ENCODE data around the gene SENP8.
"Not testable (repeated sequence)": the region's sequence is repeated elsewhere in the genome, so short reads cannot be mapped to it uniquely, and the experiment has no call there.

Gene SENP8

GRCh38 chr15:72118017-72118978, at the start of gene SENP8, which contains the start of gene MYO9A:
Gene SENP8, plus strand, starts transcription at chr15:72118403. Its CDS starts 21,221 bp downstream, at chr15:72139624.
Gene MYO9A, minus strand, starts transcription at chr15:72118150. Its CDS starts 71,587 bp downstream, at chr15:72046563.
- DNase-seq (ENCODE audit: low read depth, low spot score): peak; percentile 99

- no peak for DNase-seq (ENCODE audit: low read depth, low spot score)
Observed at GRCh38 chr15:72068856-72069255, 49.3 kb upstream of the SENP8 start.

- DNase-seq (ENCODE audit: low read depth, low spot score): no peak
Observed at GRCh38 chr15:72070817-72071447, 47.3 kb upstream of the SENP8 start.

GRCh38 chr15:72071448-72071825, 46.8 kb upstream of the SENP8 start:
- DNase-seq (ENCODE audit: low read depth, low spot score): not testable (repeated sequence)

GRCh38 chr15:72074335-72075060, 43.7 kb upstream of the SENP8 start:
- no peak for DNase-seq (ENCODE audit: low read depth, low spot score)

- peak; percentile 62 for DNase-seq (ENCODE audit: low read depth, low spot score)
Observed at GRCh38 chr15:72077950-72078349, 40.3 kb upstream of the SENP8 start.

GRCh38 chr15:72078887-72079286, 39.3 kb upstream of the SENP8 start:
- DNase-seq (ENCODE audit: low read depth, low spot score): no peak

GRCh38 chr15:72082176-72082575, 36.0 kb upstream of the SENP8 start:
- peak; percentile 30 for DNase-seq (ENCODE audit: low read depth, low spot score)

- no peak for DNase-seq (ENCODE audit: low read depth, low spot score)
Observed at GRCh38 chr15:72086010-72086697, 32.0 kb upstream of the SENP8 start.

- no peak for DNase-seq (ENCODE audit: low read depth, low spot score)
Observed at GRCh38 chr15:72086920-72087648, 31.1 kb upstream of the SENP8 start.

GRCh38 chr15:72092006-72092405, 26.2 kb upstream of the SENP8 start:
- no peak for DNase-seq (ENCODE audit: low read depth, low spot score)

GRCh38 chr15:72092691-72093090, 25.5 kb upstream of the SENP8 start:
- DNase-seq (ENCODE audit: low read depth, low spot score): no peak

- DNase-seq (ENCODE audit: low read depth, low spot score): no peak
Observed at GRCh38 chr15:72096796-72097195, 21.4 kb upstream of the SENP8 start.

- peak; percentile 67 for DNase-seq (ENCODE audit: low read depth, low spot score)
Observed at GRCh38 chr15:72098040-72098439, 20.2 kb upstream of the SENP8 start.

- no peak for DNase-seq (ENCODE audit: low read depth, low spot score)
Observed at GRCh38 chr15:72099155-72099554, 19.0 kb upstream of the SENP8 start.

- not testable (repeated sequence) for DNase-seq (ENCODE audit: low read depth, low spot score)
Observed at GRCh38 chr15:72100551-72100950, 17.7 kb upstream of the SENP8 start.

- no peak for DNase-seq (ENCODE audit: low read depth, low spot score)
Observed at GRCh38 chr15:72105111-72105510, 13.1 kb upstream of the SENP8 start.

GRCh38 chr15:72106068-72106467, 12.1 kb upstream of the SENP8 start:
- DNase-seq (ENCODE audit: low read depth, low spot score): no peak

GRCh38 chr15:72110355-72110754, 7.8 kb upstream of the SENP8 start:
- no peak for DNase-seq (ENCODE audit: low read depth, low spot score)

- DNase-seq (ENCODE audit: low read depth, low spot score): no peak
Observed at GRCh38 chr15:72112116-72112515, 6.1 kb upstream of the SENP8 start.

- no peak for DNase-seq (ENCODE audit: low read depth, low spot score)
Observed at GRCh38 chr15:72112805-72113204, 5.4 kb upstream of the SENP8 start.

Measured in astrocyte of the hippocampus (primary cell).